ENCODE measurements around the gene MLNR. TPM values are rescaled to one million over a fixed set of nuclear protein-coding genes. Genes with fewer than 3 reads are reported as not detected.

The MLNR gene
- total RNA-seq, 4 donors from 2014 or later, result not detected

DNA sequence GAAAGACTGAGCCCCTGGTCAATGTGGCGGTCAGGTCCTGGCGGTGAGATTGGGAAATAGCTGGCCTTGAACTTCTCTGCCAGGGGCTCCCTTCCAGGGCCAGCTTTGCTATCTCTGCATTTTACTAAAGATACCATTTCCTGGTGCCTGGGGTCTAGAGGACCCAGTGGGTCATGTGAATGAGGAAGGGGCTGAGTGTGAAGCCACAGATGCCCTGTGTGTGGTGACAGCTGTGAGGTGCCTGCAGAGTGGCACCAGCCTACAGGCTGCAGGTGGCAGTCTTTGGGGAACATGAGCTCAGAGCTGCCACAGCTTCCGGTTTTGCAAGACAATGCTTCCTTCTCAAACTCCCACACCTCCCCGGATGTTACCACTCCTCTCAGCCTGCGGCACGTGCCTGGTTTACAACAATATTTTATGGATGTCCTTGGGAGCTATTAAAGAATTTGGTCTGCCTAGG is 5.2 kb upstream of the MLNR start:
- no peaks in the 10 kb centered on the region for H3K9me3 ChIP-seq
- DNase-seq, result peak; percentile 23 to 32
- no peak for ATAC-seq
- no peaks in the 10 kb centered on the region for H3K36me3 ChIP-seq
- no peak overlapping the region for H3K27ac ChIP-seq
- no peak overlapping the region for H3K4me3 ChIP-seq
- peaks cover 20 to 21% (median 20%) of the 10 kb centered on the region in 3 donors for H3K27me3 ChIP-seq
- TF ChIP-seq, protein P1, sequence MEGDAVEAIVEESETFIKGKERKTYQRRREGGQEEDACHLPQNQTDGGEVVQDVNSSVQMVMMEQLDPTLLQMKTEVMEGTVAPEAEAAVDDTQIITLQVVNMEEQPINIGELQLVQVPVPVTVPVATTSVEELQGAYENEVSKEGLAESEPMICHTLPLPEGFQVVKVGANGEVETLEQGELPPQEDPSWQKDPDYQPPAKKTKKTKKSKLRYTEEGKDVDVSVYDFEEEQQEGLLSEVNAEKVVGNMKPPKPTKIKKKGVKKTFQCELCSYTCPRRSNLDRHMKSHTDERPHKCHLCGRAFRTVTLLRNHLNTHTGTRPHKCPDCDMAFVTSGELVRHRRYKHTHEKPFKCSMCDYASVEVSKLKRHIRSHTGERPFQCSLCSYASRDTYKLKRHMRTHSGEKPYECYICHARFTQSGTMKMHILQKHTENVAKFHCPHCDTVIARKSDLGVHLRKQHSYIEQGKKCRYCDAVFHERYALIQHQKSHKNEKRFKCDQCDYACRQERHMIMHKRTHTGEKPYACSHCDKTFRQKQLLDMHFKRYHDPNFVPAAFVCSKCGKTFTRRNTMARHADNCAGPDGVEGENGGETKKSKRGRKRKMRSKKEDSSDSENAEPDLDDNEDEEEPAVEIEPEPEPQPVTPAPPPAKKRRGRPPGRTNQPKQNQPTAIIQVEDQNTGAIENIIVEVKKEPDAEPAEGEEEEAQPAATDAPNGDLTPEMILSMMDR (IDR thresholded peaks at IDR 0.05 in 4 of 5, conservative IDR thresholded peaks at IDR 0.05 in 1 of 5), result no peak
- no peak for TF ChIP-seq POLR2A (IDR thresholded peaks at IDR 0.05)
- in situ Hi-C loops (cut with MboI; ENCODE audit: low sequenced_read_pairs in 4 of 4), result no loop called here
- H3K4me1 ChIP-seq, result no peaks in the 10 kb centered on the region
- intact Hi-C loops (cut with DNase I; ENCODE audit: low total_unique reads), result no loop called here

DNA sequence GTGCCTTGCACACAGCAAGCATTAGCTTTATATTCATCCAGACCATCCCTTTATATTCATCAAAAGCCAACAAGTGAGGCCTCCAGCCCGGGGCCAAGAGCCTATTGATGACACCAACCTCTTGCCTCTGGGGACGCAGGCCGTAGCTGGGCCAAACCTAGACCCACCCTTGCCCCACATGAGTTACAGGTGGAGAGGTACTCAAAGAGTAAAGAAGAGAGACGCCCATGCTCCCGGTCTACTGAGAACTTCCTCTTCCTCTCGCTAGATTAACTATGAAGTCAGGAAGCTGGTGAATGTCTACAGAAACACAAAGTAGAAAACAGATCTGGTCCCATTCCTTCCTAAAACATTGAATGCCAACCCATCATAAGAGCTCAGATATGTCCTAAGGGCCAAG is 3.8 kb upstream of the MLNR start:
- TF ChIP-seq, protein P1 (IDR thresholded peaks at IDR 0.05 in 4 of 5, conservative IDR thresholded peaks at IDR 0.05 in 1 of 5), result no peak
- no peak for TF ChIP-seq POLR2A (IDR thresholded peaks at IDR 0.05)
- peaks cover 28 to 31% (median 30%) of the 10 kb centered on the region in 3 donors for H3K27me3 ChIP-seq
- ATAC-seq, result no peak
- H3K36me3 ChIP-seq, result no peaks in the 10 kb centered on the region
- no peak for DNase-seq
- in situ Hi-C loops (cut with MboI; ENCODE audit: low sequenced_read_pairs in 4 of 4) (no loop called here), intact Hi-C loops (cut with DNase I; ENCODE audit: low total_unique reads) (no loop called here)
- no peak overlapping the region for H3K27ac ChIP-seq
- H3K4me1 ChIP-seq, result no peaks in the 10 kb centered on the region
- H3K9me3 ChIP-seq, result no peaks in the 10 kb centered on the region
- H3K4me3 ChIP-seq, result no peak overlapping the region

DNA sequence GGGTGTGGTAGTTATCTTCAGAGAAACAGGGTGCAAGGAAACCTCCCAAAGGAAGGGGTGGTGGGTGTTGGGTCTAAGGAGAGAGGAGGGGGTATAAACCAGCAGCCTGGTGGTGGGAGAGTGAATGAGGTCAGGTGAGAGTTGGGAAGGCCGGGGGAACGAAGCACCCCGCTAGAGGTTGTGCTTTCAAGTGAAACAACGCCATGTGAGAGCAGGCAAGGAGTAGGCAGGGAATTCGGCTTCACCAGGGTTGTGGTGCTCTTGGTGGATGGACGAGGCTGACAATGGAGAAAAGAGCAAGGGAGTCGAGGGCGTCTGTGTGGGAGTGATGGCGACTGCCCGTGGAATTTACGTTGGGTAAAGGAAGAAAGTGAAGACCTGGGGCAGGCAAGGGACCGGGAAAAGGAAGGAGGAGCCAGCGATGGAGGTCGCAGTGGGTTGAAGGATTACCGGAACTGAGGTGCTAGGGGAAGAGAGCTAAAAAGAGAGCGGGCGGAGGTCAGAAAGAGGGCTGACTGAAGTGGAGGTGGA is 2.1 kb upstream of the MLNR start:
- Histone ChIP-seq H3K4me1 (no peaks in the 10 kb centered on the region), H3K4me3 (no peak overlapping the region), H3K9me3 (no peaks in the 10 kb centered on the region), H3K36me3 (no peaks in the 10 kb centered on the region), H3K27ac (no peak overlapping the region), H3K27me3 (peaks cover 36 to 46% (median 44%) of the 10 kb centered on the region in 3 donors)
- in situ Hi-C loops (cut with MboI; ENCODE audit: low sequenced_read_pairs in 4 of 4) (no loop called here), intact Hi-C loops (cut with DNase I; ENCODE audit: low total_unique reads) (no loop called here)
- DNase-seq (no peak), ATAC-seq (no peak)
- TF ChIP-seq POLR2A (IDR thresholded peaks at IDR 0.05), result no peak
- TF ChIP-seq, protein P1 (IDR thresholded peaks at IDR 0.05 in 4 of 5, conservative IDR thresholded peaks at IDR 0.05 in 1 of 5), result no peak

DNA sequence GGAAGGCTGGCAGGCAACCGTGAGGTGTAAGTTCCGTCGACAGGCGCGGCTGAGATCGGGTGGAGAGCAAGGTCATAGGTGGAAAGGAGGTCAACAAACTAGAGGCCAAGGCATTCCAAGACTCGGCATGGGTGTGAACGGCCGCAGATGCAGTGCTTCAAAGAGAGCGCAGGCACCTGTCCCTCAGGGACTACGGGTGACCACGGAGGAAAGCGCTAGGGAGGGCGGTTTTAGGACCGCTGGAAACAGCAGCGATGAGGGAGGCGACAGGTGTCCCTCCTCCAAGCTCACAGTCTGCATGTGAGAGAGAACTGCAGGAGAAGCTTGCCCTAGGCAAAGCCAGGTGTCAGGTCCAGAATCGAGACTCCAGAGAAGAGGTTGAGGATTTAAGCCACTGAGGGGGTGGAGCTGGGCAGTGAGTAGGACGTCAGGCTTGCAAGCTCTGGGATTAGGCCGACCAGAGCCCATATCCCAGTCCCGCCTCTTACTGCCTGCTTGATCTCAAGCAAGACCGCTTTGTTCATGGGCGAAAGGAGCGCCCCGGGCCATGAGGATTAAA is 1.6 kb upstream of the MLNR start:
- ATAC-seq (no peak), DNase-seq (no peak)
- H3K27ac ChIP-seq, result no peak overlapping the region
- H3K4me3 ChIP-seq, result no peak overlapping the region
- no peaks in the 10 kb centered on the region for H3K9me3 ChIP-seq
- intact Hi-C loops (cut with DNase I; ENCODE audit: low total_unique reads), result no loop called here
- peaks cover 36 to 47% (median 46%) of the 10 kb centered on the region in 3 donors for H3K27me3 ChIP-seq
- TF ChIP-seq POLR2A (IDR thresholded peaks at IDR 0.05), result no peak
- TF ChIP-seq, protein P1 (IDR thresholded peaks at IDR 0.05 in 4 of 5, conservative IDR thresholded peaks at IDR 0.05 in 1 of 5), result no peak
- H3K36me3 ChIP-seq, result no peaks in the 10 kb centered on the region
- H3K4me1 ChIP-seq, result no peaks in the 10 kb centered on the region
- in situ Hi-C loops (cut with MboI; ENCODE audit: low sequenced_read_pairs in 4 of 4), result no loop called here
